HEK293 (cell line): ENCODE data around the gene XG.
"Not testable (repeated sequence)": the region's sequence is repeated elsewhere in the genome, so short reads cannot be mapped to it uniquely, and the experiment has no call there.

ENCODE experiments used
- CTCF ChIA-PET: fragments of 350-600 bp; formaldehyde crosslinking; extraction: SDS; loops from one replicate; lab custom pipeline; 2021; ENCODE audit warnings: antibody characterized with exemption; lab: Yijun Ruan, JAX
- POLR2A ChIA-PET: fragments of 300-600 bp; formaldehyde crosslinking; extraction: SDS; loops from one replicate; lab custom pipeline; 2020; ENCODE audit warnings: antibody characterized with exemption, inconsistent platforms; lab: Yijun Ruan, JAX
- H3K27ac ChIP-seq: fragments of 200-500 bp; sonication (Bioruptor generic); 2 replicates; pipeline ENCODE4 v1.5.1; 2014; ENCODE audit warnings: low read depth, low read length, control low read depth, inconsistent platforms; ENCODE audit errors: extremely low read depth
- H3K36me3 ChIP-seq, 2 experiments: fragments of 200-500 bp in 1 of 2; sonication (Bioruptor generic) in 1 of 2; 1 replicate in 1 of 2; 2 replicates in 1 of 2; pipeline ENCODE4 v1.5.1; 2014 to 2017; ENCODE audit warnings: inconsistent platforms in 2 of 2, low read length in 2 of 2; ENCODE audit not compliant: control insufficient read depth in 2 of 2, insufficient read depth in 1 of 2
- H3K4me1 ChIP-seq: fragments of 200-500 bp; sonication (Bioruptor generic); 2 replicates; pipeline ENCODE4 v1.5.1; 2014; ENCODE audit warnings: mild to moderate bottlenecking, low read length, inconsistent platforms; ENCODE audit not compliant: control insufficient read depth, insufficient read depth
- H3K4me3 ChIP-seq: 2 replicates; pipeline ENCODE4 v1.5.1; 2011; ENCODE audit warnings: low read depth, mild to moderate bottlenecking, control low read depth, low read length, moderate library complexity
- H3K9me3 ChIP-seq: fragments of 200-500 bp; sonication (Bioruptor generic); 2 replicates; pipeline ENCODE4 v1.5.1; 2014; ENCODE audit warnings: low read depth, low read length, inconsistent platforms; ENCODE audit not compliant: control insufficient read depth, insufficient read depth
- BCL11A ChIP-seq: fragments of 450-650 bp; formaldehyde crosslinking; IDR thresholded peaks from 2 replicates; pipeline ENCODE4 v1.5.1; 2016; ENCODE audit warnings: low read depth, missing biosample characterization, missing genetic modification characterization
- GLI4 ChIP-seq: fragments of 450-650 bp; formaldehyde crosslinking; IDR thresholded peaks from 2 replicates; pipeline ENCODE4 v1.5.1; 2016; ENCODE audit warnings: missing biosample characterization, missing genetic modification characterization
- GLIS2 ChIP-seq: fragments of 450-650 bp; formaldehyde crosslinking; IDR thresholded peaks from 2 replicates; pipeline ENCODE4 v1.5.1; 2016; ENCODE audit warnings: missing biosample characterization, missing genetic modification characterization
- MEIS1 ChIP-seq: sonication (generic); formaldehyde crosslinking; IDR thresholded peaks from 2 replicates; pipeline ENCODE4 v1.8.1; 2022; ENCODE audit warnings: missing genetic modification reagents, mild to moderate bottlenecking, borderline replicate concordance
- PRDM6 ChIP-seq: fragments of 450-650 bp; formaldehyde crosslinking; IDR thresholded peaks from 2 replicates; pipeline ENCODE4 v1.5.1; 2017; ENCODE audit warnings: missing biosample characterization, missing genetic modification characterization
- SALL2 ChIP-seq: fragments of 450-650 bp; formaldehyde crosslinking; IDR thresholded peaks from 2 replicates; pipeline ENCODE4 v1.5.0; 2017; ENCODE audit warnings: missing biosample characterization, mild to moderate bottlenecking, missing genetic modification characterization, borderline replicate concordance
- SCRT2 ChIP-seq: fragments of 450-650 bp; formaldehyde crosslinking; IDR thresholded peaks from 2 replicates; pipeline ENCODE4 v1.5.1; 2016; ENCODE audit warnings: missing biosample characterization, missing genetic modification characterization
- YY2 ChIP-seq: fragments of 450-650 bp; formaldehyde crosslinking; IDR thresholded peaks from 2 replicates; pipeline ENCODE4 v1.5.1; 2016; ENCODE audit warnings: missing biosample characterization, missing genetic modification characterization
- ZFP3 ChIP-seq: fragments of 450-650 bp; formaldehyde crosslinking; IDR thresholded peaks from 2 replicates; pipeline ENCODE4 v1.5.1; 2016; ENCODE audit warnings: low read depth, missing biosample characterization, missing genetic modification characterization
- ZNF112 ChIP-seq: fragments of 450-650 bp; formaldehyde crosslinking; IDR thresholded peaks from 2 replicates; pipeline ENCODE4 v1.5.0; 2017; ENCODE audit warnings: missing biosample characterization, missing genetic modification characterization
- ZNF148 ChIP-seq: fragments of 450-650 bp; formaldehyde crosslinking; IDR thresholded peaks from 2 replicates; pipeline ENCODE4 v1.5.0; 2017; ENCODE audit warnings: missing biosample characterization, missing genetic modification characterization, borderline replicate concordance
- ZNF169 ChIP-seq: fragments of 450-650 bp; formaldehyde crosslinking; IDR thresholded peaks from 2 replicates; pipeline ENCODE4 v1.5.1; 2016; ENCODE audit warnings: missing biosample characterization, missing genetic modification characterization
- ZNF366 ChIP-seq: fragments of 450-650 bp; formaldehyde crosslinking; conservative IDR thresholded peaks from 2 replicates; pipeline ENCODE4 v1.5.1; 2016; ENCODE audit warnings: missing biosample characterization, missing genetic modification characterization
- ZNF416 ChIP-seq: fragments of 450-650 bp; formaldehyde crosslinking; IDR thresholded peaks from 2 replicates; pipeline ENCODE4 v1.5.1; 2016; ENCODE audit warnings: missing biosample characterization, missing genetic modification characterization
- ZNF48 ChIP-seq: fragments of 450-650 bp; formaldehyde crosslinking; IDR thresholded peaks from 2 replicates; pipeline ENCODE4 v1.5.1; 2016; ENCODE audit warnings: missing biosample characterization, missing genetic modification characterization
- ZNF658 ChIP-seq: fragments of 450-650 bp; formaldehyde crosslinking; IDR thresholded peaks from 2 replicates; pipeline ENCODE4; 2016; ENCODE audit warnings: missing biosample characterization, missing genetic modification characterization
- ZNF670 ChIP-seq: fragments of 450-650 bp; formaldehyde crosslinking; IDR thresholded peaks from 2 replicates; pipeline ENCODE4 v1.5.1; 2016; ENCODE audit warnings: missing biosample characterization, missing genetic modification characterization, low read depth
- ZNF692 ChIP-seq: fragments of 450-650 bp; formaldehyde crosslinking; IDR thresholded peaks from 2 replicates; pipeline ENCODE4 v1.5.1; 2016; ENCODE audit warnings: missing biosample characterization, missing genetic modification characterization

The XG gene

GRCh38 chrX:2761246-2761645, 9.4 kb downstream of the XG start:
- no peak for TF ChIP-seq ZNF148 (tag by site-specific recombination)
- TF ChIP-seq ZNF692 (tag by site-specific recombination), result no peak
- no peak for TF ChIP-seq SALL2 (tag by site-specific recombination)
- POLR2A ChIA-PET, result no interaction called here
- CTCF ChIA-PET, result no interaction called here
- Histone ChIP-seq H3K4me1 (no peaks in the 10 kb centered on the region), H3K27ac (no peak overlapping the region), H3K4me3 (no peak overlapping the region), H3K9me3 (no peaks in the 10 kb centered on the region), H3K36me3 (no peaks in the 10 kb centered on the region)

- H3K9me3 ChIP-seq, H3K4me1 ChIP-seq, H3K4me3 ChIP-seq, H3K36me3 ChIP-seq, H3K27ac ChIP-seq, POLR2A ChIA-PET, CTCF ChIA-PET: not testable (repeated sequence)
These were observed 10.8 kb downstream of the XG start for GRCh38 chrX:2762671-2763070.

- CTCF ChIA-PET, POLR2A ChIA-PET, H3K4me1 ChIP-seq: not testable (repeated sequence)
These were observed 13.1 kb downstream of the XG start for GRCh38 chrX:2764766-2765548.

GRCh38 chrX:2765549-2765830, 13.7 kb downstream of the XG start:
- H3K36me3 ChIP-seq, result no peaks in the 10 kb centered on the region
- no peak overlapping the region for H3K4me3 ChIP-seq
- ChIA-PET CTCF (no interaction called here), POLR2A (no interaction called here)
- TF ChIP-seq ZNF48 (tag by site-specific recombination), result no peak
- no peak for TF ChIP-seq ZNF670 (tag by site-specific recombination)
- no peak for TF ChIP-seq SALL2 (tag by site-specific recombination)
- no peak for TF ChIP-seq ZNF416 (tag by site-specific recombination)
- TF ChIP-seq MEIS1 (CRISPR knock-in tag), result no peak
- no peak for TF ChIP-seq ZNF169
- TF ChIP-seq PRDM6 (tag by site-specific recombination), result no peak
- TF ChIP-seq BCL11A (tag by site-specific recombination), result no peak
- no peak for TF ChIP-seq ZNF112 (tag by site-specific recombination)
- no peak for TF ChIP-seq YY2 (tag by site-specific recombination)
- TF ChIP-seq GLIS2 (tag by site-specific recombination), result no peak
- TF ChIP-seq ZNF658 (tag by site-specific recombination), result no peak
- TF ChIP-seq GLI4 (tag by site-specific recombination), result no peak
- TF ChIP-seq SCRT2 (tag by site-specific recombination), result no peak
- no peak for TF ChIP-seq ZNF366 (tag by site-specific recombination)
- no peak for TF ChIP-seq ZFP3
- H3K27ac ChIP-seq, result no peak overlapping the region
- no peaks in the 10 kb centered on the region for H3K9me3 ChIP-seq
- no peaks in the 10 kb centered on the region for H3K4me1 ChIP-seq

More at GRCh38 chrX:2764766-2765548, 13.1 kb downstream of the XG start:
- H3K36me3 ChIP-seq, H3K4me3 ChIP-seq, H3K9me3 ChIP-seq, H3K27ac ChIP-seq: not testable (repeated sequence)
